Measurements from ENCODE around the gene EML3.

DNA sequence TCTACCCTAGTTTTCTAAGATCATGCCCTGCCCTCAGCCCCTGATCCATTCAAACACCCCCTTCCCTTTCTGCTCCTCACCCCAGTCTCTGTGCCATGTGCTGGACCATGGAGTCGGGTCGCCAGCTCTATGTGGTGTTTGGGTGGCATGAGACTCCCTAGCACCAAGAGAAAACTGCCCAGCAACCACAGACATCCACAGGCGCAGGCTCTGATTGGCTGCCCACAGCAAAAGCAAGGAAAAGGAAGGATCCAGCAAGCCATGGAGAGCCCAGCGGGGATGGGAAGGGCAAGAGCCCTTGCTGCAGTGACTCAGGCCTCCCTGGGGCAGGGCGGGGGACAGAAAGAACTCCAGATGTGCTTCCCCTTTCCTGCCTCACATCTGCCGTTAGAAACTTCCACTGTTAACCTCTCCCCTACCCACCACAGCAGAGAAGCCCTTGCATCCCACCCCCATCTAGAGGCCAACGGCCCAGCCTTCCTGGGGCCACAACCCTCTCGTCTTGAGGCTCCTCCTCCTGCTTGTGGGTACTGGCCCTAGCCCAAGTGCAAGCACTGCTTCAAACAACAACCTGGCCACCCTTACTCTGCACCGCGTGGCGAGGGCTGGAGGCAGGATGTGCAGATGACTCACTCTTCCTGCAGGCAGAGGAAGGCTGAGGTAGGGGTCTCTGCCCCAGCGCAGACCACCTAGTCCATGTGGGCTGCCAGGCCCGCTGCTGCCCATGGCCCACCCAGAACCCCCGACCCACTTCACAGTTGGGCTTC, 56.3 kb downstream of the EML3 start:
- TF ChIP-seq, protein P1, sequence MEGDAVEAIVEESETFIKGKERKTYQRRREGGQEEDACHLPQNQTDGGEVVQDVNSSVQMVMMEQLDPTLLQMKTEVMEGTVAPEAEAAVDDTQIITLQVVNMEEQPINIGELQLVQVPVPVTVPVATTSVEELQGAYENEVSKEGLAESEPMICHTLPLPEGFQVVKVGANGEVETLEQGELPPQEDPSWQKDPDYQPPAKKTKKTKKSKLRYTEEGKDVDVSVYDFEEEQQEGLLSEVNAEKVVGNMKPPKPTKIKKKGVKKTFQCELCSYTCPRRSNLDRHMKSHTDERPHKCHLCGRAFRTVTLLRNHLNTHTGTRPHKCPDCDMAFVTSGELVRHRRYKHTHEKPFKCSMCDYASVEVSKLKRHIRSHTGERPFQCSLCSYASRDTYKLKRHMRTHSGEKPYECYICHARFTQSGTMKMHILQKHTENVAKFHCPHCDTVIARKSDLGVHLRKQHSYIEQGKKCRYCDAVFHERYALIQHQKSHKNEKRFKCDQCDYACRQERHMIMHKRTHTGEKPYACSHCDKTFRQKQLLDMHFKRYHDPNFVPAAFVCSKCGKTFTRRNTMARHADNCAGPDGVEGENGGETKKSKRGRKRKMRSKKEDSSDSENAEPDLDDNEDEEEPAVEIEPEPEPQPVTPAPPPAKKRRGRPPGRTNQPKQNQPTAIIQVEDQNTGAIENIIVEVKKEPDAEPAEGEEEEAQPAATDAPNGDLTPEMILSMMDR (IDR thresholded peaks at IDR 0.05), result no peak
- TF ChIP-seq EP300 (IDR thresholded peaks at IDR 0.05), result no peak

Data from ovary (tissue), 3 donors.